Measurements from ENCODE around the gene MIGA1.

Gene MIGA1

GRCh38 chr1:77926561-77927357, 147.3 kb downstream of the MIGA1 start:
- peak; percentile 26 for DNase-seq

GRCh38 chr1:77927414-77927813, 148.0 kb downstream of the MIGA1 start:
- no peak for DNase-seq

Data from CD4-positive, alpha-beta T cell treated with Interleukin-21 for 1 hour (primary cell).